Ovary (tissue), 9 donors: ENCODE measurements around the gene SND1. TPM values are rescaled to one million over a fixed set of nuclear protein-coding genes. Genes with fewer than 3 reads are reported as not detected.

Source experiments
- DNase-seq, 5 donors: peaks; one replicate each; pipeline ENCODE4 v3.0.0-alpha.2; 2019 to 2020
- H3K27ac ChIP-seq, 2 donors: fragments of 200-600 bp; one replicate each; pipeline versions ENCODE4 v1.5.1 to v1.8.0; 2019 to 2022
- H3K27me3 ChIP-seq: fragments of 200-600 bp; one replicate; pipeline ENCODE4 v1.8.0; 2022
- H3K36me3 ChIP-seq: fragments of 200-600 bp; sonication (generic); one replicate; pipeline ENCODE4 v1.5.1; 2019
- H3K4me1 ChIP-seq: one replicate; pipeline ENCODE4 v1.8.1; 2013; ENCODE audit warnings: mild to moderate bottlenecking, moderate library complexity; ENCODE audit not compliant: insufficient read depth
- H3K4me3 ChIP-seq: fragments of 200-600 bp; sonication (generic); one replicate; pipeline ENCODE4 v1.5.1; 2017
- H3K9me3 ChIP-seq, 2 donors: fragments of 200-600 bp in 1 of 2; sonication (generic) in 1 of 2; one replicate each; pipeline versions ENCODE4 v1.5.1 to v1.8.1; 2013 to 2019; ENCODE audit warnings: mild to moderate bottlenecking in 1 of 2, moderate library complexity in 1 of 2
- CTCF ChIP-seq, 3 donors: fragments of 450-650 bp in 2 of 3; fragments of 200-600 bp in 1 of 3; IDR thresholded peaks; one replicate each; pipeline versions ENCODE4 v1.5.1 to v1.8.0; 2016 to 2022; ENCODE audit warnings: antibody characterized with exemption in 3 of 3, mild to moderate bottlenecking in 1 of 3
- EP300 ChIP-seq: sonication (generic); formaldehyde crosslinking; IDR thresholded peaks from one replicate; pipeline ENCODE4 v1.6.1; 2017; ENCODE audit warnings: antibody characterized with exemption
- POLR2A ChIP-seq: fragments of 450-650 bp; IDR thresholded peaks from one replicate; pipeline ENCODE4 v1.6.1; 2017; ENCODE audit warnings: antibody characterized with exemption, mild to moderate bottlenecking, moderate library complexity
- WGBS, 3 donors: extraction: QIAGEN DNeasy Blood & Tissue Kit in 1 of 3; methylation state at CpG; one replicate each; pipeline versions ENCODE4 v1.1.5 to v1.1.7; 2013 to 2017; 5-methylcytosine and 5-hydroxymethylcytosine counted together
- intact Hi-C, 4 donors: fragments of 100-400 bp; cut with DNase I; formaldehyde crosslinking; loops; one replicate each; pipeline versions ENCODE4 v1.11.0 to v1.15.1; 2022 to 2023
- polyA plus RNA-seq, 2 donors: library from polyadenylated mRNA; stranded (reverse); fragments of 200-250 nt in 1 of 2; fragments of 350-450 nt in 1 of 2; fragmentation: Illumina TruSeq in 1 of 2; extraction: RNeasy Lipid Tissue Mini Kit (QIAGEN cat#74804) in 1 of 2; gene quantifications; one replicate each; pipeline ENCODE4 v1.2.3, GENCODE V29; 2013 to 2014
- total RNA-seq, 7 donors: library from RNA; depleted of rRNA in 2 of 7; stranded (reverse); fragments of >200 nt in 2 of 7; fragmentation: NEBNext Ultra II Directional in 3 of 7; extraction: Animal tissue kit (Norgen Biotek cat#: 25700) in 3 of 7; gene quantifications; one replicate each; pipeline versions ENCODE4 v1.1.0 to v1.2.4, GENCODE V29; 2016 to 2023
- donor health status: DM: no; HTN: no; CAD: no; lungs with moderate emphysema.
- donor health status: DM: no; HTN: no; CAD: no.
- donor health status: Bipolar disorder and iron deficiency.
- donor health status: DM: yes; HTN: yes; CAD: no.
- donor health status: DM: no; HTN: no; CAD: no.
- donor health status: DM: yes; HTN: yes; CAD: no.

The SND1 gene
- total and polyA plus RNA-seq, 9 donors, result 91.4 to 297 (median 182) TPM

- TF ChIP-seq CTCF (IDR thresholded peaks at IDR 0.05) (no peak), POLR2A (no peak), EP300 (no peak)
- WGBS, 3 donors, result 70 to 77% (median 72%) methylated on average over 16 of the region's 16 CpGs
- DNase-seq, result peak in 3 of 5 donors; percentile 20 to 37 (median 24)
- H3K4me3 ChIP-seq, result no peak overlapping the region
- H3K9me3 ChIP-seq, result no peaks in the 10 kb centered on the region
- no peak overlapping the region for H3K27ac ChIP-seq
- no peaks in the 10 kb centered on the region for H3K27me3 ChIP-seq
- H3K4me1 ChIP-seq, result peaks cover 3% of the 10 kb centered on the region
- intact Hi-C loops, result no loop called here
- H3K36me3 ChIP-seq, result no peaks in the 10 kb centered on the region
Measured at GRCh38 chr7:127943541-127944521, 291.8 kb downstream of the SND1 start.

DNA sequence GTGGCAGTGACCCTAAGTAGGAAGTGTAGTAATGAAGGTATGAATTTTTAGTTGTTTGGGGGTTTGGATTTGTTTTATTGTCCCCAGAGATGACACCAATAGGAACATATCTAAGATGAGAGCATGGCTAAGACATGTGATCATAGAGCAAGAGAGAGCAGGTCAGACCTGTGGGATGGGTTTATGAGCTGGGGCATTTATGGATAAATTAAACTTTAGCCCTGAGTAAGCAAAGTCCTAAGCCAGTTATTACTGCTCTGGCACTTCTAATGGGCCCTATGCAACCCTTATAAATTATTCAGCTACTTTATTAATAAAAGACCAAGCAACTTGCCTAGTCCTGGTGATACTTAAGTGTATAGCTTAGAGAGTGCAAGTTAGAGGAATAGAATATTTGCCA lies 294.1 kb downstream of the SND1 start:
- H3K36me3 ChIP-seq, result no peaks in the 10 kb centered on the region
- intact Hi-C loops, result no loop called here
- no peak for DNase-seq
- no peaks in the 10 kb centered on the region for H3K9me3 ChIP-seq
- H3K27me3 ChIP-seq, result no peaks in the 10 kb centered on the region
- no peak for TF ChIP-seq CTCF (IDR thresholded peaks at IDR 0.05)
- TF ChIP-seq EP300, result no peak
- no peak for TF ChIP-seq POLR2A
- H3K27ac ChIP-seq, result no peak overlapping the region
- peaks cover 12% of the 10 kb centered on the region for H3K4me1 ChIP-seq
- no peak overlapping the region for H3K4me3 ChIP-seq

- TF ChIP-seq CTCF (IDR thresholded peaks at IDR 0.05) (no peak), POLR2A (no peak), EP300 (no peak)
- no peak overlapping the region for H3K27ac ChIP-seq
- DNase-seq, result no peak
- intact Hi-C loops, result no loop called here
- no peaks in the 10 kb centered on the region for H3K36me3 ChIP-seq
- no peaks in the 10 kb centered on the region for H3K9me3 ChIP-seq
- no peak overlapping the region for H3K4me3 ChIP-seq
- peaks cover 12% of the 10 kb centered on the region for H3K4me1 ChIP-seq
- WGBS, 3 donors, result 94 to 100% (median 97%) methylated on average over 1 of the region's 1 CpG
- no peaks in the 10 kb centered on the region for H3K27me3 ChIP-seq
Measured at GRCh38 chr7:127946847-127947246, 294.9 kb downstream of the SND1 start.

GRCh38 chr7:127948312-127948711 lies 296.3 kb downstream of the SND1 start:
- no peak overlapping the region for H3K4me3 ChIP-seq
- WGBS, 3 donors, result 90 to 95% (median 93%) methylated on average over 2 of the region's 2 CpGs
- no peak for TF ChIP-seq POLR2A
- H3K36me3 ChIP-seq, result no peaks in the 10 kb centered on the region
- intact Hi-C loops, result no loop called here
- no peak for DNase-seq
- peaks cover 12% of the 10 kb centered on the region for H3K4me1 ChIP-seq
- H3K27ac ChIP-seq, result no peak overlapping the region
- H3K27me3 ChIP-seq, result no peaks in the 10 kb centered on the region
- no peaks in the 10 kb centered on the region for H3K9me3 ChIP-seq

DNA sequence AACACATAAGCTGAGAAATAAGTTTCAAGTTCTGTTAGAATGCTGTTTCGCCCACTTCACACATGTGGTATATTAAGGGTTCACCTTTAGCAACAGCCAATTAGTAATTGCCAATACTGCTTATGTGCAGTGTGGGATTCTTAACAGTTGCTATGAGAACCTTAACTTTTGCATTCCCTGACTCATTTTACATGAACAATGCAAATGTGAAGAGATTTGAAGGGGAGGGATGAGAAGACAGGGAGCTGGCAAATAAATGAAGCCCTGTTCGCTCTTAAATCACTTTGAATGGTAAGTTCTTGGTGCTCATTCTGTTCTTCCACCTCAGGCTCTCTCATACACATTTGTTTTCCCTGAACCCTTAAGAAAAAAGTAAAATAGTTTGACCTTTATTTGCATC lies 296.9 kb downstream of the SND1 start:
- H3K4me3 ChIP-seq, result no peak overlapping the region
- DNase-seq, result no peak
- peaks cover 12% of the 10 kb centered on the region for H3K4me1 ChIP-seq
- 59 to 67% (median 61%) methylated on average over 2 of the region's 2 CpGs for WGBS, 3 donors
- no peaks in the 10 kb centered on the region for H3K36me3 ChIP-seq
- no peak overlapping the region for H3K27ac ChIP-seq
- intact Hi-C loops, result no loop called here
- no peak for TF ChIP-seq CTCF (IDR thresholded peaks at IDR 0.05)
- TF ChIP-seq EP300, result no peak
- no peak for TF ChIP-seq POLR2A
- H3K27me3 ChIP-seq, result no peaks in the 10 kb centered on the region
- no peaks in the 10 kb centered on the region for H3K9me3 ChIP-seq
